ENCODE results near the gene DUS1L. TPM values are rescaled to one million over a fixed set of nuclear protein-coding genes. Genes with fewer than 3 reads are reported as not detected.
A peak's percentile ranks its signal among the peaks of the same experiment; 100 is the strongest.

The DUS1L gene
- total RNA-seq, 1 donor from 2014 or later = 24.5 TPM

- H3K27ac ChIP-seq (ENCODE audit: low read depth, low read length) = peak overlapping the region; percentile 4
- H3K27me3 ChIP-seq (ENCODE audit: control insufficient read depth in 3 of 3, insufficient read depth in 3 of 3, low read length in 3 of 3) = no peaks in the 10 kb centered on the region
- H3K36me3 ChIP-seq (ENCODE audit: control insufficient read depth in 3 of 3, insufficient read depth in 3 of 3, low read length in 3 of 3) = peaks cover 0 to 4% (median 0%) of the 10 kb centered on the region in 3 donors
- H3K9me3 ChIP-seq (ENCODE audit: control insufficient read depth in 3 of 3, low read length in 3 of 3) = no peaks in the 10 kb centered on the region
- no peak overlapping the region for H3K4me3 ChIP-seq (ENCODE audit: low read length in 3 of 3)
- H3K9ac ChIP-seq (ENCODE audit: low read depth in 1 of 3, low read length in 3 of 3) = peak overlapping the region in 1 of 3 donors; percentile 25
- peaks cover 33 to 36% (median 33%) of the 10 kb centered on the region in 3 donors for H3K4me1 ChIP-seq (ENCODE audit: control insufficient read depth in 3 of 3, insufficient read depth in 3 of 3, low read length in 3 of 3)
These were observed 42.4 kb upstream of the DUS1L start for GRCh38 chr17:82108038-82108437.

GRCh38 chr17:82107341-82107860, 41.8 kb upstream of the DUS1L start:
- Histone ChIP-seq H3K27ac (ENCODE audit: low read depth, low read length) (peak overlapping the region; percentile 70), H3K4me1 (ENCODE audit: control insufficient read depth in 3 of 3, insufficient read depth in 3 of 3, low read length in 3 of 3) (peaks cover 33 to 36% (median 33%) of the 10 kb centered on the region in 3 donors), H3K4me3 (ENCODE audit: low read length in 3 of 3) (no peak overlapping the region)

GRCh38 chr17:82106688-82107305, 41.2 kb upstream of the DUS1L start:
- no peaks in the 10 kb centered on the region for H3K36me3 ChIP-seq (ENCODE audit: control insufficient read depth in 3 of 3, insufficient read depth in 3 of 3, low read length in 3 of 3)
- H3K9ac ChIP-seq (ENCODE audit: low read depth in 1 of 3, low read length in 3 of 3) = peak overlapping the region; percentile 56 to 71 (median 66)
- H3K9me3 ChIP-seq (ENCODE audit: control insufficient read depth in 3 of 3, low read length in 3 of 3) = no peaks in the 10 kb centered on the region
- H3K27me3 ChIP-seq (ENCODE audit: control insufficient read depth in 3 of 3, insufficient read depth in 3 of 3, low read length in 3 of 3) = no peaks in the 10 kb centered on the region
- peaks cover 36 to 40% (median 38%) of the 10 kb centered on the region in 3 donors for H3K4me1 ChIP-seq (ENCODE audit: control insufficient read depth in 3 of 3, insufficient read depth in 3 of 3, low read length in 3 of 3)
- H3K4me3 ChIP-seq (ENCODE audit: low read length in 3 of 3) = peak overlapping the region; percentile 22 to 49 (median 46)
- H3K27ac ChIP-seq (ENCODE audit: low read depth, low read length) = peak overlapping the region; percentile 70

More at GRCh38 chr17:82107341-82107860, 41.8 kb upstream of the DUS1L start:
- Histone ChIP-seq H3K36me3 (ENCODE audit: control insufficient read depth in 3 of 3, insufficient read depth in 3 of 3, low read length in 3 of 3) (peaks cover 0 to 3% (median 0%) of the 10 kb centered on the region in 3 donors), H3K9ac (ENCODE audit: low read depth in 1 of 3, low read length in 3 of 3) (peak overlapping the region in 2 of 3 donors; percentile 25 to 27), H3K9me3 (ENCODE audit: control insufficient read depth in 3 of 3, low read length in 3 of 3) (no peaks in the 10 kb centered on the region), H3K27me3 (ENCODE audit: control insufficient read depth in 3 of 3, insufficient read depth in 3 of 3, low read length in 3 of 3) (no peaks in the 10 kb centered on the region)

- H3K27me3 ChIP-seq (ENCODE audit: control insufficient read depth in 3 of 3, insufficient read depth in 3 of 3, low read length in 3 of 3) = no peaks in the 10 kb centered on the region
- H3K9ac ChIP-seq (ENCODE audit: low read depth in 1 of 3, low read length in 3 of 3) = peak overlapping the region; percentile 56 to 71 (median 66)
- peak overlapping the region; percentile 70 for H3K27ac ChIP-seq (ENCODE audit: low read depth, low read length)
- H3K36me3 ChIP-seq (ENCODE audit: control insufficient read depth in 3 of 3, insufficient read depth in 3 of 3, low read length in 3 of 3) = no peaks in the 10 kb centered on the region
- peak overlapping the region; percentile 22 to 49 (median 46) for H3K4me3 ChIP-seq (ENCODE audit: low read length in 3 of 3)
- H3K4me1 ChIP-seq (ENCODE audit: control insufficient read depth in 3 of 3, insufficient read depth in 3 of 3, low read length in 3 of 3) = peaks cover 43 to 48% (median 44%) of the 10 kb centered on the region in 3 donors
- no peaks in the 10 kb centered on the region for H3K9me3 ChIP-seq (ENCODE audit: control insufficient read depth in 3 of 3, low read length in 3 of 3)
These were observed 40.5 kb upstream of the DUS1L start for GRCh38 chr17:82105882-82106687.

GRCh38 chr17:82105417-82105881, 39.8 kb upstream of the DUS1L start:
- Histone ChIP-seq H3K9ac (ENCODE audit: low read depth in 1 of 3, low read length in 3 of 3) (peak overlapping the region in 2 of 3 donors; percentile 56 to 71), H3K36me3 (ENCODE audit: control insufficient read depth in 3 of 3, insufficient read depth in 3 of 3, low read length in 3 of 3) (no peaks in the 10 kb centered on the region), H3K9me3 (ENCODE audit: control insufficient read depth in 3 of 3, low read length in 3 of 3) (no peaks in the 10 kb centered on the region), H3K4me3 (ENCODE audit: low read length in 3 of 3) (no peak overlapping the region), H3K4me1 (ENCODE audit: control insufficient read depth in 3 of 3, insufficient read depth in 3 of 3, low read length in 3 of 3) (peaks cover 48 to 52% (median 49%) of the 10 kb centered on the region in 3 donors), H3K27ac (ENCODE audit: low read depth, low read length) (no peak overlapping the region), H3K27me3 (ENCODE audit: control insufficient read depth in 3 of 3, insufficient read depth in 3 of 3, low read length in 3 of 3) (no peaks in the 10 kb centered on the region)

GRCh38 chr17:82104797-82105416, 39.3 kb upstream of the DUS1L start:
- H3K36me3 ChIP-seq (ENCODE audit: control insufficient read depth in 3 of 3, insufficient read depth in 3 of 3, low read length in 3 of 3) = no peaks in the 10 kb centered on the region
- peak overlapping the region in 1 of 3 donors; percentile 56 for H3K9ac ChIP-seq (ENCODE audit: low read depth in 1 of 3, low read length in 3 of 3)
- H3K9me3 ChIP-seq (ENCODE audit: control insufficient read depth in 3 of 3, low read length in 3 of 3) = no peaks in the 10 kb centered on the region
- no peak overlapping the region for H3K4me3 ChIP-seq (ENCODE audit: low read length in 3 of 3)
- no peaks in the 10 kb centered on the region for H3K27me3 ChIP-seq (ENCODE audit: control insufficient read depth in 3 of 3, insufficient read depth in 3 of 3, low read length in 3 of 3)
- H3K4me1 ChIP-seq (ENCODE audit: control insufficient read depth in 3 of 3, insufficient read depth in 3 of 3, low read length in 3 of 3) = peaks cover 48 to 53% (median 52%) of the 10 kb centered on the region in 3 donors
- no peak overlapping the region for H3K27ac ChIP-seq (ENCODE audit: low read depth, low read length)

GRCh38 chr17:82103553-82104451, 38.2 kb upstream of the DUS1L start:
- H3K36me3 ChIP-seq (ENCODE audit: control insufficient read depth in 3 of 3, insufficient read depth in 3 of 3, low read length in 3 of 3) = no peaks in the 10 kb centered on the region
- peak overlapping the region in 1 of 3 donors; percentile 54 for H3K9ac ChIP-seq (ENCODE audit: low read depth in 1 of 3, low read length in 3 of 3)
- H3K27me3 ChIP-seq (ENCODE audit: control insufficient read depth in 3 of 3, insufficient read depth in 3 of 3, low read length in 3 of 3) = no peaks in the 10 kb centered on the region
- H3K4me3 ChIP-seq (ENCODE audit: low read length in 3 of 3) = no peak overlapping the region
- no peaks in the 10 kb centered on the region for H3K9me3 ChIP-seq (ENCODE audit: control insufficient read depth in 3 of 3, low read length in 3 of 3)
- H3K27ac ChIP-seq (ENCODE audit: low read depth, low read length) = peak overlapping the region; percentile 61
- H3K4me1 ChIP-seq (ENCODE audit: control insufficient read depth in 3 of 3, insufficient read depth in 3 of 3, low read length in 3 of 3) = peaks cover 56 to 62% (median 62%) of the 10 kb centered on the region in 3 donors

- Histone ChIP-seq H3K27me3 (ENCODE audit: control insufficient read depth in 3 of 3, insufficient read depth in 3 of 3, low read length in 3 of 3) (no peaks in the 10 kb centered on the region), H3K27ac (ENCODE audit: low read depth, low read length) (no peak overlapping the region), H3K9ac (ENCODE audit: low read depth in 1 of 3, low read length in 3 of 3) (peak overlapping the region in 2 of 3 donors; percentile 33 to 68), H3K4me3 (ENCODE audit: low read length in 3 of 3) (no peak overlapping the region), H3K4me1 (ENCODE audit: control insufficient read depth in 3 of 3, insufficient read depth in 3 of 3, low read length in 3 of 3) (peaks cover 48 to 55% (median 52%) of the 10 kb centered on the region in 3 donors), H3K36me3 (ENCODE audit: control insufficient read depth in 3 of 3, insufficient read depth in 3 of 3, low read length in 3 of 3) (no peaks in the 10 kb centered on the region), H3K9me3 (ENCODE audit: control insufficient read depth in 3 of 3, low read length in 3 of 3) (no peaks in the 10 kb centered on the region)
These were observed 36.4 kb upstream of the DUS1L start for GRCh38 chr17:82101767-82102679.
